ENCODE data around the gene PRKN. TPM values are rescaled to one million over a fixed set of nuclear protein-coding genes. Genes with fewer than 3 reads are reported as not detected.

Gene PRKN
- total RNA-seq, 1 donor from 2014 or later, result 1.3 TPM

GRCh38 chr6:162580619-162581018 lies 146.9 kb downstream of the PRKN start:
- H3K27me3 Mint-ChIP-seq (ENCODE audit: low read depth, unreplicated experiment), result no peaks in the 10 kb centered on the region
- H3K9me3 Mint-ChIP-seq (ENCODE audit: unreplicated experiment), result no peaks in the 10 kb centered on the region

GRCh38 chr6:162576016-162576415 lies 151.6 kb downstream of the PRKN start:
- Histone ChIP-seq H3K4me3 (ENCODE audit: insufficient read depth, low read depth, low read length) (no peak overlapping the region), H3K4me2 (ENCODE audit: low read length) (no peak overlapping the region), H3K9me3 (ENCODE audit: insufficient read depth, low read depth, low read length) (no peaks in the 10 kb centered on the region), H4K20me1 (ENCODE audit: insufficient read depth, low read length) (no peaks in the 10 kb centered on the region), H3K4me1 (ENCODE audit: insufficient read depth, low read length) (no peaks in the 10 kb centered on the region), H2AFZ (ENCODE audit: low read depth, low read length) (no peak overlapping the region), H3K9ac (ENCODE audit: low read length) (no peak overlapping the region), H3K27me3 (ENCODE audit: insufficient read depth, low read length) (no peaks in the 10 kb centered on the region), H3K36me3 (ENCODE audit: insufficient read depth, low read length) (no peaks in the 10 kb centered on the region), H3K27ac (ENCODE audit: low read depth, low read length) (no peak overlapping the region), H3K79me2 (ENCODE audit: insufficient read depth, low read length) (no peaks in the 10 kb centered on the region)
- FAIRE-seq, result no peak
- H3K27ac Mint-ChIP-seq (ENCODE audit: unreplicated experiment), result no peak overlapping the region
- H3K36me3 Mint-ChIP-seq (ENCODE audit: low read depth, unreplicated experiment), result no peaks in the 10 kb centered on the region
- H3K9me3 Mint-ChIP-seq (ENCODE audit: unreplicated experiment), result peaks cover 3% of the 10 kb centered on the region
- TF ChIP-seq EZH2 (IDR thresholded peaks at IDR 0.05; ENCODE audit: insufficient read depth, low read length), result no peak
- TF ChIP-seq CTCF (IDR thresholded peaks at IDR 0.05; ENCODE audit: insufficient read depth, low read depth, low read length), result no peak
- no peak for DNase-seq (ENCODE audit: low read depth)
- H3K4me1 Mint-ChIP-seq (ENCODE audit: low read depth, unreplicated experiment), result peaks cover 6% of the 10 kb centered on the region
- no peak overlapping the region for H3K4me3 Mint-ChIP-seq (ENCODE audit: unreplicated experiment)
- no peaks in the 10 kb centered on the region for H3K27me3 Mint-ChIP-seq (ENCODE audit: low read depth, unreplicated experiment)

More at GRCh38 chr6:162580619-162581018, 146.9 kb downstream of the PRKN start:
- no peak for FAIRE-seq
- no peak for DNase-seq (ENCODE audit: low read depth)
- Histone ChIP-seq H2AFZ (ENCODE audit: low read depth, low read length) (no peak overlapping the region), H3K9me3 (ENCODE audit: insufficient read depth, low read depth, low read length) (no peaks in the 10 kb centered on the region), H4K20me1 (ENCODE audit: insufficient read depth, low read length) (no peaks in the 10 kb centered on the region), H3K4me1 (ENCODE audit: insufficient read depth, low read length) (no peaks in the 10 kb centered on the region), H3K79me2 (ENCODE audit: insufficient read depth, low read length) (no peaks in the 10 kb centered on the region), H3K27ac (ENCODE audit: low read depth, low read length) (no peak overlapping the region), H3K36me3 (ENCODE audit: insufficient read depth, low read length) (no peaks in the 10 kb centered on the region), H3K27me3 (ENCODE audit: insufficient read depth, low read length) (no peaks in the 10 kb centered on the region), H3K4me2 (ENCODE audit: low read length) (no peak overlapping the region), H3K4me3 (ENCODE audit: insufficient read depth, low read depth, low read length) (no peak overlapping the region), H3K9ac (ENCODE audit: low read length) (no peak overlapping the region)
- Mint-ChIP-seq H3K4me1 (ENCODE audit: low read depth, unreplicated experiment) (peaks cover 7% of the 10 kb centered on the region), H3K36me3 (ENCODE audit: low read depth, unreplicated experiment) (no peaks in the 10 kb centered on the region), H3K27ac (ENCODE audit: unreplicated experiment) (no peak overlapping the region), H3K4me3 (ENCODE audit: unreplicated experiment) (no peak overlapping the region)
- TF ChIP-seq EZH2 (IDR thresholded peaks at IDR 0.05; ENCODE audit: insufficient read depth, low read length) (no peak), CTCF (IDR thresholded peaks at IDR 0.05; ENCODE audit: insufficient read depth, low read depth, low read length) (no peak)

- peaks cover 3% of the 10 kb centered on the region for H3K4me1 Mint-ChIP-seq (ENCODE audit: low read depth, unreplicated experiment)
- H3K36me3 ChIP-seq (ENCODE audit: insufficient read depth, low read length), result no peaks in the 10 kb centered on the region
- H3K36me3 Mint-ChIP-seq (ENCODE audit: low read depth, unreplicated experiment), result peaks cover 5% of the 10 kb centered on the region
- H3K4me3 ChIP-seq (ENCODE audit: insufficient read depth, low read depth, low read length), result no peak overlapping the region
- peaks cover 4% of the 10 kb centered on the region for H3K9me3 ChIP-seq (ENCODE audit: insufficient read depth, low read depth, low read length)
- DNase-seq (ENCODE audit: low read depth), result no peak
- H3K9me3 Mint-ChIP-seq (ENCODE audit: unreplicated experiment), result peaks cover 7% of the 10 kb centered on the region
- H3K79me2 ChIP-seq (ENCODE audit: insufficient read depth, low read length), result no peaks in the 10 kb centered on the region
- no peak overlapping the region for H2AFZ ChIP-seq (ENCODE audit: low read depth, low read length)
- H3K9ac ChIP-seq (ENCODE audit: low read length), result no peak overlapping the region
- no peak overlapping the region for H3K27ac Mint-ChIP-seq (ENCODE audit: unreplicated experiment)
- no peaks in the 10 kb centered on the region for H4K20me1 ChIP-seq (ENCODE audit: insufficient read depth, low read length)
- H3K4me3 Mint-ChIP-seq (ENCODE audit: unreplicated experiment), result no peak overlapping the region
- no peak overlapping the region for H3K4me2 ChIP-seq (ENCODE audit: low read length)
- H3K27me3 ChIP-seq (ENCODE audit: insufficient read depth, low read length), result no peaks in the 10 kb centered on the region
- no peak overlapping the region for H3K27ac ChIP-seq (ENCODE audit: low read depth, low read length)
- H3K27me3 Mint-ChIP-seq (ENCODE audit: low read depth, unreplicated experiment), result no peaks in the 10 kb centered on the region
- TF ChIP-seq CTCF (IDR thresholded peaks at IDR 0.05; ENCODE audit: insufficient read depth, low read depth, low read length) (no peak), EZH2 (IDR thresholded peaks at IDR 0.05; ENCODE audit: insufficient read depth, low read length) (no peak)
- no peaks in the 10 kb centered on the region for H3K4me1 ChIP-seq (ENCODE audit: insufficient read depth, low read length)
- FAIRE-seq, result no peak
Observed at GRCh38 chr6:162572240-162572639, 155.3 kb downstream of the PRKN start.
